Ovary (tissue), 9 donors: Measurements from ENCODE around the gene RUNX2. TPM values are rescaled to one million over a fixed set of nuclear protein-coding genes. Genes with fewer than 3 reads are reported as not detected.

ENCODE experiments used
- DNase-seq, 5 donors: peaks; one replicate each; pipeline ENCODE4 v3.0.0-alpha.2; 2019 to 2020
- H3K27ac ChIP-seq, 2 donors: fragments of 200-600 bp; one replicate each; pipeline versions ENCODE4 v1.5.1 to v1.8.0; 2019 to 2022
- H3K27me3 ChIP-seq: fragments of 200-600 bp; one replicate; pipeline ENCODE4 v1.8.0; 2022
- H3K36me3 ChIP-seq: fragments of 200-600 bp; sonication (generic); one replicate; pipeline ENCODE4 v1.5.1; 2019
- H3K4me1 ChIP-seq: one replicate; pipeline ENCODE4 v1.8.1; 2013; ENCODE audit warnings: mild to moderate bottlenecking, moderate library complexity; ENCODE audit not compliant: insufficient read depth
- H3K4me3 ChIP-seq: fragments of 200-600 bp; sonication (generic); one replicate; pipeline ENCODE4 v1.5.1; 2017
- H3K9me3 ChIP-seq, 2 donors: fragments of 200-600 bp in 1 of 2; sonication (generic) in 1 of 2; one replicate each; pipeline versions ENCODE4 v1.5.1 to v1.8.1; 2013 to 2019; ENCODE audit warnings: mild to moderate bottlenecking in 1 of 2, moderate library complexity in 1 of 2
- EP300 ChIP-seq: sonication (generic); formaldehyde crosslinking; IDR thresholded peaks from one replicate; pipeline ENCODE4 v1.6.1; 2017; ENCODE audit warnings: antibody characterized with exemption
- POLR2A ChIP-seq: fragments of 450-650 bp; IDR thresholded peaks from one replicate; pipeline ENCODE4 v1.6.1; 2017; ENCODE audit warnings: antibody characterized with exemption, mild to moderate bottlenecking, moderate library complexity
- WGBS, 3 donors: extraction: QIAGEN DNeasy Blood & Tissue Kit in 1 of 3; methylation state at CpG; one replicate each; pipeline versions ENCODE4 v1.1.5 to v1.1.7; 2013 to 2017; 5-methylcytosine and 5-hydroxymethylcytosine counted together
- intact Hi-C, 4 donors: fragments of 100-400 bp; cut with DNase I; formaldehyde crosslinking; loops; one replicate each; pipeline versions ENCODE4 v1.11.0 to v1.15.1; 2022 to 2023
- polyA plus RNA-seq, 2 donors: library from polyadenylated mRNA; stranded (reverse); fragments of 200-250 nt in 1 of 2; fragments of 350-450 nt in 1 of 2; fragmentation: Illumina TruSeq in 1 of 2; extraction: RNeasy Lipid Tissue Mini Kit (QIAGEN cat#74804) in 1 of 2; gene quantifications; one replicate each; pipeline ENCODE4 v1.2.3, GENCODE V29; 2013 to 2014
- total RNA-seq, 7 donors: library from RNA; depleted of rRNA in 2 of 7; stranded (reverse); fragments of >200 nt in 2 of 7; fragmentation: NEBNext Ultra II Directional in 3 of 7; extraction: Animal tissue kit (Norgen Biotek cat#: 25700) in 3 of 7; gene quantifications; one replicate each; pipeline versions ENCODE4 v1.1.0 to v1.2.4, GENCODE V29; 2016 to 2023
- TF ChIP-seq, protein P1 (sequence below), 3 donors: fragments of 450-650 bp in 2 of 3; fragments of 200-600 bp in 1 of 3; IDR thresholded peaks; one replicate each; pipeline versions ENCODE4 v1.5.1 to v1.8.0; 2016 to 2022; ENCODE audit warnings: antibody characterized with exemption in 3 of 3, mild to moderate bottlenecking in 1 of 3
- donor health status: DM: no; HTN: no; CAD: no; lungs with moderate emphysema.
- donor health status: DM: no; HTN: no; CAD: no.
- donor health status: Bipolar disorder and iron deficiency.
- donor health status: DM: yes; HTN: yes; CAD: no.
- donor health status: DM: no; HTN: no; CAD: no.
- donor health status: DM: yes; HTN: yes; CAD: no.

The RUNX2 gene
- total and polyA plus RNA-seq, 9 donors: 1.1 to 25.2 (median 3.3) TPM

DNA sequence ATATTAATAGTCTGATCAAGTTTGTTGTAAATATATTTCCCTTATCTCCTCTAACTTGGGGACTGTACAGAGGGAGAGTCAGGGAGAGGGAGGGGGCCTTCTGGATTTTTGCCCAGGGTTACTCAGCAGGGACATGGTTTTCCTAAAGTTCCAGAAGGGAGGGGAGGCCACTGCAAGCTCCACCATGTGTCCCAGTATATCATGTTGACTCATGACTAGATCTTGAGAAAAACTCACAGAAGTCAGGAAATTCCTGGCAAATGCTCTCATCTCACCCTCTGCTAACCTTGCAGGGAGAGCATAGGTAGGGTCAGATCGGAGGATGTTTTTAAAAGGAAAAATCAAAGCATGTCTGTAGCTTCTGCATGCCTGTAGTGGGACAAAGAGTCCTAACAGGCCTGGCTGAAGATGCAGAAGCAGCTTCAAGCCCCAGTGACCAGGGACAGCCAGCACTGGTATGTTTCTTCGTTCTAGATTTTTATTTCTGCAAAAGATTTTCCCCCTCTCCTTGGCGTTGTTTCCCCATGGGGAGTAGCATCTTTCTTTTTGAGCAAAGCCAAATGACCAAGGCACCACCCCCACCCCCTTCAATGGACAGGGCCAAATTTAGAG is 322.5 kb downstream of the RUNX2 start:
- H3K4me3 ChIP-seq: no peak overlapping the region
- H3K27me3 ChIP-seq: no peaks in the 10 kb centered on the region
- no peaks in the 10 kb centered on the region for H3K9me3 ChIP-seq
- TF ChIP-seq POLR2A (no peak), EP300 (no peak)
- TF ChIP-seq, protein P1, sequence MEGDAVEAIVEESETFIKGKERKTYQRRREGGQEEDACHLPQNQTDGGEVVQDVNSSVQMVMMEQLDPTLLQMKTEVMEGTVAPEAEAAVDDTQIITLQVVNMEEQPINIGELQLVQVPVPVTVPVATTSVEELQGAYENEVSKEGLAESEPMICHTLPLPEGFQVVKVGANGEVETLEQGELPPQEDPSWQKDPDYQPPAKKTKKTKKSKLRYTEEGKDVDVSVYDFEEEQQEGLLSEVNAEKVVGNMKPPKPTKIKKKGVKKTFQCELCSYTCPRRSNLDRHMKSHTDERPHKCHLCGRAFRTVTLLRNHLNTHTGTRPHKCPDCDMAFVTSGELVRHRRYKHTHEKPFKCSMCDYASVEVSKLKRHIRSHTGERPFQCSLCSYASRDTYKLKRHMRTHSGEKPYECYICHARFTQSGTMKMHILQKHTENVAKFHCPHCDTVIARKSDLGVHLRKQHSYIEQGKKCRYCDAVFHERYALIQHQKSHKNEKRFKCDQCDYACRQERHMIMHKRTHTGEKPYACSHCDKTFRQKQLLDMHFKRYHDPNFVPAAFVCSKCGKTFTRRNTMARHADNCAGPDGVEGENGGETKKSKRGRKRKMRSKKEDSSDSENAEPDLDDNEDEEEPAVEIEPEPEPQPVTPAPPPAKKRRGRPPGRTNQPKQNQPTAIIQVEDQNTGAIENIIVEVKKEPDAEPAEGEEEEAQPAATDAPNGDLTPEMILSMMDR (IDR thresholded peaks at IDR 0.05): no peak
- H3K27ac ChIP-seq: no peak overlapping the region
- no peak for DNase-seq
- H3K4me1 ChIP-seq: no peaks in the 10 kb centered on the region
- 39 to 54% (median 43%) methylated on average over 3 of the region's 3 CpGs for WGBS, 3 donors
- H3K36me3 ChIP-seq: no peaks in the 10 kb centered on the region
- intact Hi-C loops: no loop called here

DNA sequence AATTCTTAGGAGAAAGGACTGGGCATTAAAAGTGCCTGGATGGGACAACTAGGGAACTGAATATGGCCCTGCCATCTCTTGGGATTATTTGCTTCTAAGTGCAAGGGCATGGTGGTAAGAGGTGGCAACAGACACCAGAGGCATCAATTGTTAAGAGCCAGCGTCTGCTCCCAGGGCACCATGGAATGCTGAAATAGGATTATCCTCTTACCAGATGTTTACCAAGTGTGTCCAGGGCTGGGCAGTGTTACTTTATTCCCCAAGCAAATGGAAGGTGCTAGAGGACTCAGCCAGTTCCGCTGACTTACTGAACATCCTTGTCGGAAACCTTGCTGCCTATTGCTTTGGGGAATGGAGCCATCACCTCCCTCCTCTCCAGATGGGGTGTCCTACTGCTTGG is 323.2 kb downstream of the RUNX2 start:
- Histone ChIP-seq H3K27ac (no peak overlapping the region), H3K9me3 (no peaks in the 10 kb centered on the region), H3K36me3 (no peaks in the 10 kb centered on the region), H3K4me1 (no peaks in the 10 kb centered on the region), H3K27me3 (no peaks in the 10 kb centered on the region), H3K4me3 (no peak overlapping the region)
- intact Hi-C loops: no loop called here
- WGBS, 3 donors: 91 to 95% (median 91%) methylated on average over 3 of the region's 3 CpGs
- TF ChIP-seq EP300 (no peak), POLR2A (no peak)
- TF ChIP-seq, protein P1 (IDR thresholded peaks at IDR 0.05): no peak
- no peak for DNase-seq

DNA sequence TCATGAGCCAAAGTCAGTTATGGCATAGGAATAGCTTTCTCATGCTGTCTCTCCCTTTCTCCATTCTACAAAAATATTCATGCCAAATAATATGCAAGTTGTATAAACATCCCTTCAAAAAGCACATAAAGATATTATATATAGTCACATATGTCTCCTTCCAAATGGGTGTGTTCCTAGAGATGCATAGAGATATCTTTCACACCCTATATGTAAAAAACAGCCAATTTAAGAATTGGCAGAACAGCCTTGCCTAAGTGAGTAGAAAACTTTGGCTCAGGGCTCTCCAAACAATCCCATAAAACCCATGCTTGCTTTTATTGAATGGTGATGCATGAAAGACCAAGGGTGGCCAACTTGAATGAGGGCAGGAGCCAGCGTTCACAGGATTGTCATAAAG is 324.3 kb downstream of the RUNX2 start:
- Histone ChIP-seq H3K27ac (no peak overlapping the region), H3K36me3 (no peaks in the 10 kb centered on the region), H3K4me3 (no peak overlapping the region), H3K9me3 (no peaks in the 10 kb centered on the region), H3K27me3 (no peaks in the 10 kb centered on the region), H3K4me1 (no peaks in the 10 kb centered on the region)
- no peak for DNase-seq
- TF ChIP-seq POLR2A (no peak), EP300 (no peak)
- TF ChIP-seq, protein P1 (IDR thresholded peaks at IDR 0.05): no peak
- 94 to 97% (median 96%) methylated on average over 1 of the region's 1 CpG for WGBS, 3 donors
- intact Hi-C loops: no loop called here

DNA sequence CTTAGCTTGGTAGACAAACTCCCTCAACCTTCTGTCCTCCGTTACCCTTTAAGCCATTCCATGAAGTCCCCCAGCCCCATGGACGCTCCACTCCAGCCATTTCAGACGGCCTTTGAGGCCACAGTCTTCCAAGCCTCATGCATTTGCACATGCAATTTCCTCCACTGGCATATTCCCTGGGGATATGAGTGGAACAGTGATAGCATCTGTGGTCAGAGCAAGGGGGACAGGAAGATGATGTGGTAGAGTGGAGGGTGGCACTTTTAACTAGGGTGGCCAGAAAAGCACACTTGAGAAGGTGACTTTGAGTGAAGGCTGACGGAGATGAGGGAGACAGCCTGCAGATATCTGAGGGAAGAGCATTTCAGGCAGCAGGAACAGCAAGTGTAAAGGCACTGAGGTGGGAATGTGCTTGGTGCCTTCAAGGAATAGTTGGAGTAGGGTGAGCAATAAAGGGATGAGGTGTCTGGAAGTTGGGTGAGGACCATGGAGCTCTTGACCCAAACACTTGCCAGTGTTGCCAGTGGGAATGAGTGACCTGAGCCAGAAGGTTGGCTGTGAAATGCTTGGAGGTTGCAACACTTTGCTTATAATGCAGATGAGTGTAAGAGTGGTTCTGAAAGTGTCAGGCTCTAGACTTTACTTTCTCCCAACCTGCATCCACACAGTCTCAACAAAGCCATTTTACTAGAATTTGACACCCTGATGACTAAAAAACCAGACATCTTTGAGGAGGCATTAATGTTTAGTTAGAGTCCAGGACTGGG is 325.2 kb downstream of the RUNX2 start:
- TF ChIP-seq EP300: no peak
- TF ChIP-seq, protein P1 (IDR thresholded peaks at IDR 0.05): no peak
- WGBS, 3 donors: 92 to 95% (median 93%) methylated on average over 4 of the region's 4 CpGs
- intact Hi-C loops: no loop called here
- Histone ChIP-seq H3K4me3 (no peak overlapping the region), H3K4me1 (no peaks in the 10 kb centered on the region), H3K27me3 (no peaks in the 10 kb centered on the region), H3K9me3 (no peaks in the 10 kb centered on the region), H3K27ac (no peak overlapping the region), H3K36me3 (no peaks in the 10 kb centered on the region)
- no peak for DNase-seq
